ENCODE data around the gene PTGDS. TPM values are rescaled to one million over a fixed set of nuclear protein-coding genes. Genes with fewer than 3 reads are reported as not detected.
A peak's percentile ranks its signal among the peaks of the same experiment; 100 is the strongest.

Gene PTGDS
- total and polyA plus RNA-seq, 9 of the 15 experiments (the other 6 are each of a cell fraction or from before 2014, with no cell fraction given), result 0.46 to 7.1 (median 2.0) TPM

- TF ChIP-seq, protein P1, sequence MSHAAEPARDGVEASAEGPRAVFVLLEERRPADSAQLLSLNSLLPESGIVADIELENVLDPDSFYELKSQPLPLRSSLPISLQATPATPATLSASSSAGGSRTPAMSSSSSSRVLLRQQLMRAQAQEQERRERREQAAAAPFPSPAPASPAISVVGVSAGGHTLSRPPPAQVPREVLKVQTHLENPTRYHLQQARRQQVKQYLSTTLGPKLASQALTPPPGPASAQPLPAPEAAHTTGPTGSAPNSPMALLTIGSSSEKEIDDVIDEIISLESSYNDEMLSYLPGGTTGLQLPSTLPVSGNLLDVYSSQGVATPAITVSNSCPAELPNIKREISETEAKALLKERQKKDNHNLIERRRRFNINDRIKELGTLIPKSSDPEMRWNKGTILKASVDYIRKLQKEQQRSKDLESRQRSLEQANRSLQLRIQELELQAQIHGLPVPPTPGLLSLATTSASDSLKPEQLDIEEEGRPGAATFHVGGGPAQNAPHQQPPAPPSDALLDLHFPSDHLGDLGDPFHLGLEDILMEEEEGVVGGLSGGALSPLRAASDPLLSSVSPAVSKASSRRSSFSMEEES (CRISPR knock-in tag; IDR thresholded peaks at IDR 0.05), result no peak
- TF ChIP-seq HIVEP1 (CRISPR knock-in tag; IDR thresholded peaks at IDR 0.05) (no peak), CTCF (IDR thresholded peaks at IDR 0.05 in 2 of 3, conservative IDR thresholded peaks at IDR 0.05 in 1 of 3; ENCODE audit: insufficient read depth in 2 of 3, low read depth in 1 of 3, low read length in 3 of 3) (peak; percentile 89 to 92 (median 90)), JUN (IDR thresholded peaks at IDR 0.05; ENCODE audit: borderline replicate concordance, low read depth, low read length) (no peak), JUN (CRISPR knock-in tag; IDR thresholded peaks at IDR 0.05; ENCODE audit: borderline replicate concordance) (0 out of 2 replicates have a peak, but pooled peaks have one; percentile 6), MAZ (CRISPR knock-in tag; conservative IDR thresholded peaks at IDR 0.05 in 1 of 2, IDR thresholded peaks at IDR 0.05 in 1 of 2) (peak; percentile 44 to 64; a peak in 3 of 4 replicates), ZNF282 (CRISPR knock-in tag; IDR thresholded peaks at IDR 0.05) (no peak), FOXK2 (conservative IDR thresholded peaks at IDR 0.05 in 1 of 2, IDR thresholded peaks at IDR 0.05 in 1 of 2; ENCODE audit: low read depth in 2 of 2) (peak in 1 of 2 experiments; percentile 35; a peak in 1 of 4 replicates), MYC (IDR thresholded peaks at IDR 0.05; ENCODE audit: low read depth, low read length) (peak; percentile 27; the same call in 1 of the 2 replicates), MYC (CRISPR knock-in tag; IDR thresholded peaks at IDR 0.05; ENCODE audit: borderline replicate concordance, low read depth) (no peak), ATF1 (CRISPR knock-in tag; IDR thresholded peaks at IDR 0.05) (no peak), ATF1 (tag; IDR thresholded peaks at IDR 0.05) (peak; percentile 28; the same call in 1 of the 2 replicates), ZNF586 (CRISPR knock-in tag; conservative IDR thresholded peaks at IDR 0.05) (no peak), RBM14 (IDR thresholded peaks at IDR 0.05; ENCODE audit: borderline replicate concordance, insufficient read depth, low read depth, low read length) (no peak), TFAP4 (CRISPR knock-in tag; IDR thresholded peaks at IDR 0.05; ENCODE audit: borderline replicate concordance) (peak; percentile 26; the same call in 1 of the 2 replicates)
These were observed 52.0 kb downstream of the PTGDS start (continued) for GRCh38 chr9:137029058-137029936.
